Astrocyte (in vitro differentiated cells and primary cell): ENCODE measurements around the gene LPCAT4.
"Not testable (repeated sequence)": the region's sequence is repeated elsewhere in the genome, so short reads cannot be mapped to it uniquely, and the experiment has no call there.

Experiments
- EZH2 ChIP-seq: IDR thresholded peaks from 2 replicates; pipeline ENCODE4 v1.6.1; 2012; ENCODE audit warnings: mild to moderate bottlenecking, low read length, inconsistent platforms; ENCODE audit not compliant: insufficient read depth
- TF ChIP-seq, protein P1 (sequence below): IDR thresholded peaks from 2 replicates; pipeline ENCODE4 v1.5.1; 2011; ENCODE audit warnings: low read depth, mild to moderate bottlenecking, inconsistent platforms, low read length, moderate library complexity; ENCODE audit not compliant: insufficient read depth

DNA sequence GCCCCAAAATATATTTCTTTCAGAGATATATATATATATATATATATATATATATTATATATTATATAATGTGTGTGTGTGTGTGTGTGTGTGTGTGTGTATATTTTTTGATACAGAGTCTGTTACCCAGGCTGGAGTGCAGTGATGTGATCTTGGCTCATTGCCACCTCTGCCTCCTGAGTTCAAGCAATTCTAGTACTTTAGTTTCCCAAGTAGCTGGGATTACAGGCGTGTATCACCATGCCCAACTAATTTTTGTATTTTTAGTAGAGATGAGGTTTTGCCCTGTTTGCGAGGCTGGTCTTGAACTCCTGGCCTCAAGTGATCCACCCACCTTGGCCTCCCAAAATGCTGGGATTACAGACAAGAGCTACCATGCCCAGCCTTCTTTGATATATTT is 8.5 kb upstream of the LPCAT4 start:
- not testable (repeated sequence) for TF ChIP-seq EZH2
- TF ChIP-seq, protein P1, sequence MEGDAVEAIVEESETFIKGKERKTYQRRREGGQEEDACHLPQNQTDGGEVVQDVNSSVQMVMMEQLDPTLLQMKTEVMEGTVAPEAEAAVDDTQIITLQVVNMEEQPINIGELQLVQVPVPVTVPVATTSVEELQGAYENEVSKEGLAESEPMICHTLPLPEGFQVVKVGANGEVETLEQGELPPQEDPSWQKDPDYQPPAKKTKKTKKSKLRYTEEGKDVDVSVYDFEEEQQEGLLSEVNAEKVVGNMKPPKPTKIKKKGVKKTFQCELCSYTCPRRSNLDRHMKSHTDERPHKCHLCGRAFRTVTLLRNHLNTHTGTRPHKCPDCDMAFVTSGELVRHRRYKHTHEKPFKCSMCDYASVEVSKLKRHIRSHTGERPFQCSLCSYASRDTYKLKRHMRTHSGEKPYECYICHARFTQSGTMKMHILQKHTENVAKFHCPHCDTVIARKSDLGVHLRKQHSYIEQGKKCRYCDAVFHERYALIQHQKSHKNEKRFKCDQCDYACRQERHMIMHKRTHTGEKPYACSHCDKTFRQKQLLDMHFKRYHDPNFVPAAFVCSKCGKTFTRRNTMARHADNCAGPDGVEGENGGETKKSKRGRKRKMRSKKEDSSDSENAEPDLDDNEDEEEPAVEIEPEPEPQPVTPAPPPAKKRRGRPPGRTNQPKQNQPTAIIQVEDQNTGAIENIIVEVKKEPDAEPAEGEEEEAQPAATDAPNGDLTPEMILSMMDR: not testable (repeated sequence)
